NT2/D1 (cell line): ENCODE results near the gene SEPTIN8.

Source experiments
- DNase-seq: peaks from one replicate; pipeline ENCODE4 v3.0.0-alpha.2; 2011; ENCODE audit warnings: low read depth, low spot score
- H3K27me3 ChIP-seq: 2 replicates; pipeline ENCODE4 v1.6.0; 2011; ENCODE audit warnings: mild to moderate bottlenecking; ENCODE audit not compliant: insufficient read length, insufficient read depth
- H3K36me3 ChIP-seq: 2 replicates; pipeline ENCODE4 v1.6.1; 2011; ENCODE audit warnings: mild to moderate bottlenecking, low read length, mixed read lengths; ENCODE audit not compliant: insufficient read depth, insufficient read length
- H3K4me1 ChIP-seq: 2 replicates; pipeline ENCODE4 v1.5.1; 2011; ENCODE audit not compliant: insufficient read depth, insufficient read length
- H3K4me3 ChIP-seq: 2 replicates; pipeline ENCODE4 v1.5.1; 2011; ENCODE audit warnings: low read depth; ENCODE audit not compliant: insufficient read length
- H3K9ac ChIP-seq: 2 replicates; pipeline ENCODE4 v1.6.0; 2011; ENCODE audit warnings: low read depth; ENCODE audit not compliant: insufficient read length
- H3K9me3 ChIP-seq: 2 replicates; pipeline ENCODE4 v1.5.1; 2011; ENCODE audit warnings: mild to moderate bottlenecking, low read length; ENCODE audit not compliant: insufficient read depth
- SUZ12 ChIP-seq: IDR thresholded peaks from 2 replicates; pipeline ENCODE4 v1.6.1; 2011; ENCODE audit not compliant: insufficient read length, insufficient read depth; ENCODE audit errors: extremely low read depth
- YY1 ChIP-seq: IDR thresholded peaks from 2 replicates; pipeline ENCODE4 v1.6.1; 2011; ENCODE audit not compliant: insufficient read length, insufficient read depth
- ZNF274 ChIP-seq: IDR thresholded peaks from 2 replicates; pipeline ENCODE4 v1.6.1; 2011; ENCODE audit warnings: mild to moderate bottlenecking, low read depth, low read length

The SEPTIN8 gene

GRCh38 chr5:132756542-132756941 lies 20.5 kb downstream of the SEPTIN8 start:
- peaks cover 5% of the 10 kb centered on the region for H3K4me1 ChIP-seq
- H3K36me3 ChIP-seq, result peaks cover 44% of the 10 kb centered on the region
- no peak for DNase-seq
- TF ChIP-seq ZNF274 (no peak), SUZ12 (no peak), YY1 (no peak)
- no peak overlapping the region for H3K4me3 ChIP-seq
- no peaks in the 10 kb centered on the region for H3K9me3 ChIP-seq
- no peak overlapping the region for H3K9ac ChIP-seq
- no peaks in the 10 kb centered on the region for H3K27me3 ChIP-seq

DNA sequence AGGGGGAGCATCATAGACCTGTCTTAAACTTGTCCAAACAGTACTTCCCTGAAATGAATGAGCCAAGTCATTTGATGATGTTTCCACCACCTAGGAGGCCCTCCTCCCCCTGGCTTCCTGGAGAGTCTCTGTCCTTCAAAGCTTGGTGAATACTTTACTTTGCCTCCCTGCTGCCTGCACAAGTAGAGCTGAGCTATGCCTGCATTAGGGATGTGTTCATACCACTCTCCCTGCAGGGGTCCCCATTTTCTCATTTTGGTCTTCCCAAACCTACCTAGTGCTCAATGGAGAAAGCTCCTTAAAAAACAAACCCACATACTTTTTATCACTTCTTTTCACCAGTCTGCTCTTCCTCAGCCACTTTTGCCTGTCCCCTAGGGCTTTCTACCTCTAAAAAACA lies 22.1 kb downstream of the SEPTIN8 start:
- no peak for DNase-seq
- H3K9ac ChIP-seq, result no peak overlapping the region
- TF ChIP-seq ZNF274, result no peak

DNA sequence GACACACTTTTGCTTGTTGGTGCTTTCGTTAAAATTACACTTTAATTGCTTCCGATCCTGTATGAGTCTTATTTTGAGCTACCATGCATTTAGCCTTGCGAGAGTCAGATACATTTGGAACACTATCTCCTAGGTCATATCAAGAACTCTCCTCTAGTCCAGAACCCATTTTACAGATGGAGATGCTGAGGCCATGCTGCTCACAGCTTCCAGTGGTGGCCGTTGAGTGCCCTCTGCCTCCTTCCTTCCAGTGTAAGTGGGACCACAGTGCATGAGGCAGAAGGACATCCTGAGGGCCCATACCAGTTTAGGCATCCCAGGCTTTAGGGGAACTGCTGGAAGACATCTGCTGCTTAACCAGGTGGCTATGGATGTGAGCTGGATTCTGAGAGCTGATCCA lies 22.9 kb downstream of the SEPTIN8 start:
- Histone ChIP-seq H3K4me1 (peaks cover 5% of the 10 kb centered on the region), H3K9me3 (no peaks in the 10 kb centered on the region), H3K4me3 (no peak overlapping the region), H3K9ac (no peak overlapping the region), H3K36me3 (peaks cover 20% of the 10 kb centered on the region), H3K27me3 (peaks cover 4% of the 10 kb centered on the region)
- DNase-seq, result no peak
- TF ChIP-seq YY1 (no peak), ZNF274 (no peak), SUZ12 (no peak)

More for the DNA sequence above, 22.1 kb downstream of the SEPTIN8 start:
- H3K9me3 ChIP-seq, result no peaks in the 10 kb centered on the region
- peaks cover 4% of the 10 kb centered on the region for H3K27me3 ChIP-seq
- no peak overlapping the region for H3K4me3 ChIP-seq
- peaks cover 5% of the 10 kb centered on the region for H3K4me1 ChIP-seq
- H3K36me3 ChIP-seq, result peaks cover 28% of the 10 kb centered on the region

- Histone ChIP-seq H3K9ac (no peak overlapping the region), H3K4me3 (no peak overlapping the region), H3K36me3 (peaks cover 13% of the 10 kb centered on the region), H3K9me3 (no peaks in the 10 kb centered on the region), H3K4me1 (peaks cover 5% of the 10 kb centered on the region), H3K27me3 (peaks cover 8% of the 10 kb centered on the region)
- TF ChIP-seq ZNF274 (no peak), YY1 (no peak), SUZ12 (no peak)
- no peak for DNase-seq
Measured at GRCh38 chr5:132753135-132753987, 23.7 kb downstream of the SEPTIN8 start.

DNA sequence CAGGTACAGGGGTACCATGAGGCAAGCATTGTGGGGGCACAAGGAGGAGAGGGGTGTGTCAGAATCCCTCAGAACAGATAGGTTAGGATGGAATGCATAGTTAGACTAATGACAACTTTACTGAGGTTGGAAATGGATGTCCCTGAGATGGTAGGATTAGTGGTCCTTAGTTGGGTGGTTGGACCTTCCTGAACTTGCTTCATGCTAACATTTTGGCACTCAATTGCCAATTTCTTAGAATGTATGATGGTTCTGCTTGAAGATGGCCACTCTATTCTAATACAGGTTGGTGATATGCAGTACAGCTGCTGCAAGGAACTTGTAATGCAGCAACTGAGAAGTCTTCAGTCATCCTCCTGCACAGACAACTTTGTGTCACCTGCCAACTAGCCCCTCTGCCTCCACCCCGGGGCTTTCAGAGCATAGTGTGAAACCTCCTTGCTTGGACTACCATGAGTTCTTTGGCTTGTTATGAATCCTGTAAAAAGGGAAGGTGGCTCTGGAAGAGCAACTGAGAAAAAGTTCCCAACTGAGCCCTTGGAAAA lies 24.4 kb downstream of the SEPTIN8 start:
- Histone ChIP-seq H3K9ac (no peak overlapping the region), H3K4me3 (no peak overlapping the region), H3K36me3 (peaks cover 8% of the 10 kb centered on the region), H3K27me3 (peaks cover 15% of the 10 kb centered on the region), H3K9me3 (no peaks in the 10 kb centered on the region), H3K4me1 (peaks cover 5% of the 10 kb centered on the region)
- TF ChIP-seq SUZ12 (no peak), ZNF274 (no peak), YY1 (no peak)
- DNase-seq, result no peak

- Histone ChIP-seq H3K9ac (no peak overlapping the region), H3K27me3 (peaks cover 21% of the 10 kb centered on the region), H3K9me3 (no peaks in the 10 kb centered on the region), H3K4me3 (no peak overlapping the region), H3K4me1 (peaks cover 5% of the 10 kb centered on the region), H3K36me3 (peaks cover 3% of the 10 kb centered on the region)
- TF ChIP-seq ZNF274 (no peak), SUZ12 (no peak), YY1 (no peak)
- DNase-seq, result no peak
Measured at GRCh38 chr5:132751971-132752580, 25.0 kb downstream of the SEPTIN8 start.

- TF ChIP-seq YY1 (no peak), ZNF274 (no peak)
- Histone ChIP-seq H3K9ac (no peak overlapping the region), H3K36me3 (peaks cover 3% of the 10 kb centered on the region), H3K4me1 (peaks cover 5% of the 10 kb centered on the region), H3K9me3 (no peaks in the 10 kb centered on the region), H3K4me3 (no peak overlapping the region), H3K27me3 (peaks cover 27% of the 10 kb centered on the region)
- no peak for DNase-seq
Measured at GRCh38 chr5:132751444-132751843, 25.6 kb downstream of the SEPTIN8 start.
